Natural killer cell (primary cell): ENCODE measurements around the gene UNC13C. TPM values are rescaled to one million over a fixed set of nuclear protein-coding genes. Genes with fewer than 3 reads are reported as not detected.

ENCODE experiments used
- ATAC-seq, 3 donors: fragments of 150-1000 bp in 2 of 3; fragments of 200-7000 bp in 1 of 3; cut with Tn5 transposase; 1 replicate in 1 of 3; 2 replicates in 2 of 3; pipeline ENCODE4 v1.10.0; 2021; ENCODE audit warnings: mild to moderate bottlenecking in 2 of 3, moderate library complexity in 2 of 3
- DNase-seq, 2 donors: peaks; one replicate each; pipeline versions ENCODE4 v3.0.0 to v3.0.0-alpha.2; 2013 to 2021; ENCODE audit warnings: mixed read lengths in 1 of 2
- H3K27ac ChIP-seq: one replicate; pipeline ENCODE4 v1.5.1; 2013; ENCODE audit warnings: mild to moderate bottlenecking, low read length
- H3K27me3 ChIP-seq: one replicate; pipeline ENCODE4 v1.6.1; 2013; ENCODE audit warnings: low read length; ENCODE audit not compliant: control insufficient read depth, insufficient read depth
- H3K36me3 ChIP-seq: one replicate; pipeline ENCODE4 v1.6.1; 2013; ENCODE audit warnings: low read length; ENCODE audit not compliant: control insufficient read depth, insufficient read depth
- H3K4me1 ChIP-seq: one replicate; pipeline ENCODE4 v1.6.1; 2013; ENCODE audit warnings: low read length; ENCODE audit not compliant: control insufficient read depth, insufficient read depth
- H3K4me3 ChIP-seq: one replicate; pipeline ENCODE4 v1.5.1; 2013; ENCODE audit warnings: low read length
- H3K9me3 ChIP-seq: one replicate; pipeline ENCODE4 v1.6.1; 2013; ENCODE audit warnings: low read length; ENCODE audit not compliant: control insufficient read depth, insufficient read depth
- H3K27ac Mint-ChIP-seq, 2 donors: one replicate each; pipeline ENCODE4 v1.8.0; 2022; ENCODE audit warnings: mild to moderate bottlenecking in 2 of 2, mixed read lengths in 2 of 2, moderate library complexity in 1 of 2
- H3K27me3 Mint-ChIP-seq, 2 donors: one replicate each; pipeline ENCODE4 v1.8.0; 2022; ENCODE audit warnings: low read depth in 2 of 2, mixed read lengths in 2 of 2
- H3K36me3 Mint-ChIP-seq: one replicate; pipeline ENCODE4 v1.8.0; 2022; ENCODE audit warnings: mixed read lengths
- H3K4me1 Mint-ChIP-seq, 2 donors: one replicate each; pipeline ENCODE4 v1.8.0; 2022; ENCODE audit warnings: mixed read lengths in 2 of 2
- H3K4me3 Mint-ChIP-seq: one replicate; pipeline ENCODE4 v1.8.0; 2022; ENCODE audit warnings: mild to moderate bottlenecking, moderate library complexity, mixed read lengths
- H3K9me3 Mint-ChIP-seq, 2 donors: one replicate each; pipeline ENCODE4 v1.8.0; 2022; ENCODE audit warnings: mixed read lengths in 2 of 2
- CTCF ChIP-seq: fragments of 200-600 bp; IDR thresholded peaks from one replicate; pipeline ENCODE4 v1.8.0; 2022; ENCODE audit warnings: antibody characterized with exemption
- WGBS: methylation state at CpG from one replicate; pipeline ENCODE4 v1.1.7; 2013; ENCODE audit warnings: missing lambda C conversion rate; ENCODE audit not compliant: insufficient coverage; 5-methylcytosine and 5-hydroxymethylcytosine counted together
- intact Hi-C: fragments of 100-400 bp; cut with micrococcal nuclease; formaldehyde crosslinking; loops from one replicate; pipeline ENCODE4 v1.14.2; 2022
- total RNA-seq, 4 donors: library from RNA; stranded (reverse); fragments of 120-200 nt in 1 of 4; gene quantifications; one replicate each; pipeline versions ENCODE4 v1.2.3 to v1.2.4, GENCODE V29; 2013 to 2022

Gene UNC13C
- total RNA-seq, 3 donors from 2014 or later (not counting 1 experiment from before 2014, with no cell fraction given): not detected

- no peaks in the 10 kb centered on the region for H3K4me1 Mint-ChIP-seq
- peaks cover 5% of the 10 kb centered on the region for H3K27me3 ChIP-seq
- H3K9me3 ChIP-seq: no peaks in the 10 kb centered on the region
- no peak for TF ChIP-seq CTCF
- H3K36me3 ChIP-seq: no peaks in the 10 kb centered on the region
- H3K4me3 Mint-ChIP-seq: no peak overlapping the region
- H3K27ac Mint-ChIP-seq: no peak overlapping the region
- H3K27ac ChIP-seq: no peak overlapping the region
- H3K9me3 Mint-ChIP-seq: peaks cover 2 to 9% of the 10 kb centered on the region in 2 donors
- H3K36me3 Mint-ChIP-seq: no peaks in the 10 kb centered on the region
- no peak for ATAC-seq
- intact Hi-C loops: no loop called here
- no peak overlapping the region for H3K4me3 ChIP-seq
- no CpG with 5 or more reads among the region's 1 CpG for WGBS
- H3K4me1 ChIP-seq: no peaks in the 10 kb centered on the region
- H3K27me3 Mint-ChIP-seq: peaks cover 8 to 14% of the 10 kb centered on the region in 2 donors
- DNase-seq: no peak
Observed at GRCh38 chr15:53982876-53983275, 4.6 kb downstream of the UNC13C start.

- no peaks in the 10 kb centered on the region for H3K36me3 Mint-ChIP-seq
- DNase-seq: no peak
- Histone ChIP-seq H3K9me3 (no peaks in the 10 kb centered on the region), H3K27me3 (no peaks in the 10 kb centered on the region), H3K4me3 (no peak overlapping the region), H3K27ac (no peak overlapping the region), H3K36me3 (no peaks in the 10 kb centered on the region), H3K4me1 (no peaks in the 10 kb centered on the region)
- H3K4me1 Mint-ChIP-seq: no peaks in the 10 kb centered on the region
- no peak overlapping the region for H3K4me3 Mint-ChIP-seq
- 100% methylated on average over 1 of the region's 1 CpG for WGBS
- no peak overlapping the region for H3K27ac Mint-ChIP-seq
- ATAC-seq: no peak
- peaks cover 0 to under 1% of the 10 kb centered on the region in 2 donors for H3K27me3 Mint-ChIP-seq
- intact Hi-C loops: no loop called here
- no peak for TF ChIP-seq CTCF
- peaks cover 2 to 9% of the 10 kb centered on the region in 2 donors for H3K9me3 Mint-ChIP-seq
Observed at GRCh38 chr15:53984221-53984620, 6.0 kb downstream of the UNC13C start.

- H3K4me3 Mint-ChIP-seq: no peak overlapping the region
- no peak overlapping the region for H3K27ac Mint-ChIP-seq
- 100% methylated on average over 2 of the region's 4 CpGs for WGBS
- H3K9me3 Mint-ChIP-seq: peaks cover 2 to 9% of the 10 kb centered on the region in 2 donors
- H3K27me3 Mint-ChIP-seq: no peaks in the 10 kb centered on the region
- Histone ChIP-seq H3K4me3 (no peak overlapping the region), H3K9me3 (no peaks in the 10 kb centered on the region), H3K27me3 (no peaks in the 10 kb centered on the region), H3K27ac (no peak overlapping the region), H3K4me1 (no peaks in the 10 kb centered on the region), H3K36me3 (no peaks in the 10 kb centered on the region)
- intact Hi-C loops: no loop called here
- DNase-seq: no peak
- no peaks in the 10 kb centered on the region for H3K36me3 Mint-ChIP-seq
- no peak for TF ChIP-seq CTCF
- ATAC-seq: no peak
- H3K4me1 Mint-ChIP-seq: no peaks in the 10 kb centered on the region
Observed at GRCh38 chr15:53985562-53985961, 7.3 kb downstream of the UNC13C start.

- TF ChIP-seq CTCF: no peak
- Histone ChIP-seq H3K27ac (no peak overlapping the region), H3K36me3 (no peaks in the 10 kb centered on the region), H3K4me3 (no peak overlapping the region), H3K27me3 (no peaks in the 10 kb centered on the region), H3K4me1 (no peaks in the 10 kb centered on the region), H3K9me3 (no peaks in the 10 kb centered on the region)
- Mint-ChIP-seq H3K27ac (no peak overlapping the region), H3K4me3 (no peak overlapping the region), H3K36me3 (no peaks in the 10 kb centered on the region), H3K4me1 (no peaks in the 10 kb centered on the region), H3K9me3 (peaks cover 9 to 12% of the 10 kb centered on the region in 2 donors), H3K27me3 (no peaks in the 10 kb centered on the region)
- ATAC-seq (no peak), DNase-seq (no peak)
- 85% methylated on average over 2 of the region's 2 CpGs for WGBS
- intact Hi-C loops: no loop called here
Observed at GRCh38 chr15:53987480-53987879, 9.2 kb downstream of the UNC13C start.
